B cell (primary cell): ENCODE results near the gene IQCC. TPM values are rescaled to one million over a fixed set of nuclear protein-coding genes. Genes with fewer than 3 reads are reported as not detected.

Source experiments
- ATAC-seq: fragments of 200-7000 bp; cut with Tn5 transposase; one replicate; pipeline ENCODE4 v1.10.0; 2021; ENCODE audit warnings: low read depth, mild to moderate bottlenecking, moderate number of reproducible peaks, moderate library complexity
- CTCF ChIA-PET: fragments of 350-600 bp; sonication (Branson Sonifier 250); formaldehyde crosslinking; loops from one replicate; lab custom pipeline; 2021; ENCODE audit warnings: antibody characterized with exemption, inconsistent platforms; lab: Charles Lee
- POLR2A ChIA-PET: fragments of 350-600 bp; sonication (Branson Sonifier 250); formaldehyde crosslinking; loops from one replicate; lab custom pipeline; 2021; ENCODE audit warnings: antibody characterized with exemption; lab: Charles Lee
- DNase-seq: peaks from one replicate; pipeline ENCODE4 v3.0.0; 2013
- H2AFZ ChIP-seq: 2 replicates; pipeline ENCODE4 v1.6.1; 2012; ENCODE audit warnings: mild to moderate bottlenecking, low read depth, low read length; ENCODE audit not compliant: insufficient read depth, poor library complexity, severe bottlenecking
- H3K27ac ChIP-seq, 2 donors: 1 replicate in 1 of 2; 2 replicates in 1 of 2; pipeline ENCODE4 v1.5.1; 2012 to 2013; ENCODE audit warnings: low read length in 2 of 2, mild to moderate bottlenecking in 2 of 2, moderate library complexity in 1 of 2
- H3K27me3 ChIP-seq, 4 experiments: fragments of 200-600 bp in 1 of 4; sonication (generic) in 1 of 4; replicated peaks in 1 of 4; 1 replicate in 2 of 4; 2 replicates in 2 of 4; pipeline versions ENCODE4 v1.6.1 to v1.7.0; 2013 to 2016; ENCODE audit warnings: low read length in 3 of 4, mild to moderate bottlenecking in 2 of 4, mixed read lengths in 1 of 4, moderate library complexity in 1 of 4; ENCODE audit not compliant: insufficient read depth in 4 of 4, control insufficient read depth in 3 of 4; ENCODE audit errors: control extremely low read depth in 1 of 4
- H3K36me3 ChIP-seq, 2 experiments: replicated peaks in 1 of 2; 1 replicate in 1 of 2; 2 replicates in 1 of 2; pipeline versions ENCODE4 v1.6.1 to v1.7.1; 2013; ENCODE audit warnings: low read length in 1 of 2; ENCODE audit not compliant: insufficient read depth in 2 of 2, control insufficient read depth in 1 of 2; ENCODE audit errors: control extremely low read depth in 1 of 2, extremely low read depth in 1 of 2
- H3K4me1 ChIP-seq, 2 donors: fragments of 200-600 bp in 1 of 2; sonication (generic) in 1 of 2; 1 replicate in 1 of 2; 2 replicates in 1 of 2; pipeline versions ENCODE4 v1.5.1 to v1.6.1; 2013 to 2017; ENCODE audit warnings: low read length in 2 of 2; ENCODE audit not compliant: control insufficient read depth in 2 of 2, insufficient read depth in 2 of 2
- H3K4me2 ChIP-seq: replicated peaks from 2 replicates; pipeline ENCODE3; 2012; ENCODE audit warnings: mild to moderate bottlenecking, low read depth, low read length; ENCODE audit not compliant: poor library complexity, severe bottlenecking
- H3K4me3 ChIP-seq, 5 experiments: fragments of 200-600 bp in 1 of 5; sonication (generic) in 1 of 5; 1 replicate in 3 of 5; 2 replicates in 2 of 5; pipeline versions ENCODE4 v1.5.1 to v1.7.0; 2011 to 2016; ENCODE audit warnings: low read length in 4 of 5, mild to moderate bottlenecking in 4 of 5, low read depth in 2 of 5, control low read depth in 1 of 5, moderate library complexity in 1 of 5; ENCODE audit not compliant: insufficient read depth in 1 of 5; ENCODE audit errors: control extremely low read depth in 1 of 5, extremely low read depth in 1 of 5
- H3K79me2 ChIP-seq: fragments of 200-600 bp; sonication (generic); one replicate; pipeline ENCODE4 v1.6.0; 2016; ENCODE audit warnings: low read length; ENCODE audit not compliant: control insufficient read depth, insufficient read depth
- H3K9ac ChIP-seq: fragments of 200-600 bp; sonication (generic); 2 replicates; pipeline ENCODE4 v1.6.1; 2017; ENCODE audit warnings: mild to moderate bottlenecking, low read length, moderate library complexity
- H3K9me3 ChIP-seq, 3 donors: one replicate each; pipeline versions ENCODE4 v1.6.1 to v1.7.1; 2013; ENCODE audit warnings: low read length in 2 of 3; ENCODE audit not compliant: control insufficient read depth in 2 of 3, insufficient read depth in 1 of 3; ENCODE audit errors: control extremely low read depth in 1 of 3
- H4K20me1 ChIP-seq: 2 replicates; pipeline ENCODE4 v1.6.0; 2012; ENCODE audit warnings: mild to moderate bottlenecking, low read length; ENCODE audit not compliant: insufficient read depth, control insufficient read depth, poor library complexity, severe bottlenecking
- H3K27ac Mint-ChIP-seq: one replicate; pipeline ENCODE4 v1.8.0; 2021; ENCODE audit warnings: mixed read lengths
- H3K27me3 Mint-ChIP-seq: one replicate; pipeline ENCODE4 v1.8.0; 2021; ENCODE audit warnings: mixed read lengths
- H3K4me1 Mint-ChIP-seq: one replicate; pipeline ENCODE4 v1.8.0; 2021; ENCODE audit warnings: mixed read lengths
- H3K4me3 Mint-ChIP-seq: one replicate; pipeline ENCODE4 v1.8.0; 2021; ENCODE audit warnings: mixed read lengths
- H3K9me3 Mint-ChIP-seq: one replicate; pipeline ENCODE4 v1.8.0; 2022; ENCODE audit warnings: mixed read lengths; ENCODE audit not compliant: insufficient read depth
- EZH2 ChIP-seq: IDR thresholded peaks from 2 replicates; pipeline ENCODE4 v1.6.1; 2012; ENCODE audit warnings: borderline replicate concordance, low read depth, mild to moderate bottlenecking, moderate library complexity, low read length; ENCODE audit not compliant: insufficient read depth, poor library complexity, severe bottlenecking
- WGBS: methylation state at CpG from one replicate; pipeline ENCODE4 v1.1.5; 2013; ENCODE audit warnings: missing lambda C conversion rate; ENCODE audit not compliant: insufficient coverage; 5-methylcytosine and 5-hydroxymethylcytosine counted together
- intact Hi-C: fragments of 100-400 bp; cut with micrococcal nuclease; formaldehyde crosslinking; loops from one replicate; pipeline ENCODE4 v1.10.0; 2022
- polyA plus RNA-seq: library from polyadenylated mRNA; depleted of rRNA; stranded (reverse); fragments of >200 nt; gene quantifications from 2 replicates; pipeline ENCODE4 v1.2.3, GENCODE V29; 2012
- total RNA-seq, 2 donors: library from RNA; stranded (reverse); fragments of 120-200 nt in 1 of 2; gene quantifications; 1 replicate in 1 of 2; 2 replicates in 1 of 2; pipeline versions ENCODE4 v1.2.3 to v1.2.4, GENCODE V29; 2013 to 2022
- TF ChIP-seq, protein P1 (sequence below): fragments of 200-600 bp; IDR thresholded peaks from one replicate; pipeline ENCODE4 v1.8.0; 2022; ENCODE audit warnings: antibody characterized with exemption, mild to moderate bottlenecking

Gene IQCC
- total and polyA plus RNA-seq, 2 donors (not counting 1 experiment from before 2014, with no cell fraction given) = 2.0 to 2.1 TPM

DNA sequence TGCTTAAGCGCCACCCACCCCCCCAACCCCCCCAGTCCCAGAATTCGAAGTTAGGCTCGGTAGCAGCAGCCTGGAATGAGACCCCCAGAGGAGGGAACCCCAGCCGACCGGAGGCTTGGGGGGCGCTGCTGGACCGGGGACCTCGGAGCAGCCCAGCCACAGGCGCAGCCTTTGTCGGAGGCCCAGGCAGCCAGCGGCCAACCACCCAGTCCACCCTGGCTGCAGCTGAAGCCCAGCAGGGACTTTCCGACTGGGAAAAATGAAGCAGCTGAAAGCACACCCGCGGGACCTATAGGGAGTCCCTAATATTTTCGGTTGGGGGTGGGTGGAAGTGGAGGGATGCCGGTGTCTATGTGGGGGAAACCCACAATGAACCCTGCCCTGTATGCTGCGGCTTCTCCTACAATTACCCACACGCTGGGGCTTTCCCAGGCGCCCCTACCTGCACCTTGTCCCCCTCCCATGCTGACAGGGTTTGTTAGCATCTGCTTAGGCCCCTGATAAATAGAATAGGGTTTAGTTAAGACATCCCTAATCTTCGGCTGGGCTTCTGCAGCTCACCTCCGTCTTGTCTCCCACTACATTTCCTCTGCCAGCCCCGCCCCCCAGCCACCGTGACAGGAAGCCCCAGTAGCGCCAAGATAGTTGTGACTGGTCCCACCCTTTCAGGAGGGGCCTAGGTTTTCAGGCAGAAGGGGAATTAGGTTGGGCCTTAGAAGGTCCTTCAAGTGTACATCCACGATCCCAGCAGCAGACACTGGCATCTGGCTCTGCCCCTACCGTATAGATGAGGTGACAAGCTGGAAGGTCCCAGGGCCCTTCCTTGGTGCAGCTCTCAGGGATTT, 4.2 kb upstream of the IQCC start:
- TF ChIP-seq EZH2 = no peak
- TF ChIP-seq, protein P1, sequence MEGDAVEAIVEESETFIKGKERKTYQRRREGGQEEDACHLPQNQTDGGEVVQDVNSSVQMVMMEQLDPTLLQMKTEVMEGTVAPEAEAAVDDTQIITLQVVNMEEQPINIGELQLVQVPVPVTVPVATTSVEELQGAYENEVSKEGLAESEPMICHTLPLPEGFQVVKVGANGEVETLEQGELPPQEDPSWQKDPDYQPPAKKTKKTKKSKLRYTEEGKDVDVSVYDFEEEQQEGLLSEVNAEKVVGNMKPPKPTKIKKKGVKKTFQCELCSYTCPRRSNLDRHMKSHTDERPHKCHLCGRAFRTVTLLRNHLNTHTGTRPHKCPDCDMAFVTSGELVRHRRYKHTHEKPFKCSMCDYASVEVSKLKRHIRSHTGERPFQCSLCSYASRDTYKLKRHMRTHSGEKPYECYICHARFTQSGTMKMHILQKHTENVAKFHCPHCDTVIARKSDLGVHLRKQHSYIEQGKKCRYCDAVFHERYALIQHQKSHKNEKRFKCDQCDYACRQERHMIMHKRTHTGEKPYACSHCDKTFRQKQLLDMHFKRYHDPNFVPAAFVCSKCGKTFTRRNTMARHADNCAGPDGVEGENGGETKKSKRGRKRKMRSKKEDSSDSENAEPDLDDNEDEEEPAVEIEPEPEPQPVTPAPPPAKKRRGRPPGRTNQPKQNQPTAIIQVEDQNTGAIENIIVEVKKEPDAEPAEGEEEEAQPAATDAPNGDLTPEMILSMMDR = no peak
- DNase-seq (peak; percentile 84), ATAC-seq (peak; percentile 55)
- Histone ChIP-seq H3K79me2 (no peaks in the 10 kb centered on the region), H3K27me3 (no peaks in the 10 kb centered on the region), H3K9ac (peak overlapping the region; percentile 89), H3K4me3 (peak overlapping the region; percentile 48 to 85 (median 79)), H2AFZ (peak overlapping the region; percentile 90), H3K9me3 (peaks cover 0 to 4% (median 0%) of the 10 kb centered on the region in 3 donors), H4K20me1 (no peaks in the 10 kb centered on the region), H3K4me2 (peak overlapping the region; percentile 91), H3K4me1 (peaks cover 21 to 43% of the 10 kb centered on the region in 2 donors), H3K36me3 (peaks cover 2 to 12% of the 10 kb centered on the region in 2 experiments), H3K27ac (peak overlapping the region; percentile 78 to 88)
- WGBS = 2% methylated on average over 15 of the region's 26 CpGs
- Mint-ChIP-seq H3K9me3 (no peaks in the 10 kb centered on the region), H3K27ac (peak overlapping the region; percentile 86), H3K27me3 (no peaks in the 10 kb centered on the region), H3K4me1 (peaks cover 41% of the 10 kb centered on the region), H3K4me3 (peak overlapping the region; percentile 88)
- ChIA-PET POLR2A (interaction anchor here (0.6 to 1.7 kb wide), 12 partner anchors 9 to 194 kb away, joined by 3 to 11 read pairs (median 4); partner anchors contain the start of genes EIF3I, HDAC1, MARCKSL1 and TMEM234), CTCF (interaction anchor here (0.6 to 3.9 kb wide), 11 partner anchors 9 to 213 kb away, joined by 3 to 20 read pairs (median 4); partner anchors contain the start of gene MARCKSL1)
- intact Hi-C loops = loop anchor here (1.0 to 10.0 kb wide), 3 partner anchors 21 to 136 kb away; partner anchors contain the start of genes EIF3I, MARCKSL1, TMEM234 and TMEM39B
